GF-D8 (cell line): ENCODE results near the gene BTAF1.

Experiments
- DNase-seq: peaks from one replicate; lab custom pipeline; 2025; lab: John Stamatoyannopoulos, UW

BTAF1 gene

GRCh38 chr10:91908337-91909116 is 15.0 kb upstream of the BTAF1 start:
- peak; percentile 73 for DNase-seq

GRCh38 chr10:91909117-91909677 is 14.4 kb upstream of the BTAF1 start, which contains the start of gene FGFBP3:
Gene FGFBP3, minus strand, starts transcription at chr10:91909486. Its CDS starts 517 bp downstream, at chr10:91908969.
- peak; percentile 64 for DNase-seq

- DNase-seq, result no peak
Measured at GRCh38 chr10:91910467-91910866, 13.1 kb upstream of the BTAF1 start.

GRCh38 chr10:91919651-91920050 is 3.9 kb upstream of the BTAF1 start:
- DNase-seq, result no peak

GRCh38 chr10:91924212-91925021 is 847 bp downstream of the BTAF1 start:
- no peak for DNase-seq

GRCh38 chr10:91925022-91925320 is 1.4 kb downstream of the BTAF1 start:
- no peak for DNase-seq

GRCh38 chr10:91930939-91931338 is 7.4 kb downstream of the BTAF1 start:
- DNase-seq, result no peak

GRCh38 chr10:91931526-91932190 is 8.1 kb downstream of the BTAF1 start:
- no peak for DNase-seq

GRCh38 chr10:91932737-91933136 is 9.2 kb downstream of the BTAF1 start:
- no peak for DNase-seq

GRCh38 chr10:91935886-91936285 is 12.3 kb downstream of the BTAF1 start:
- no peak for DNase-seq

- no peak for DNase-seq
Measured at GRCh38 chr10:91939653-91940052, 16.1 kb downstream of the BTAF1 start.

- DNase-seq, result no peak
Measured at GRCh38 chr10:91941426-91941825, 17.9 kb downstream of the BTAF1 start.

GRCh38 chr10:91944880-91945630 is 21.5 kb downstream of the BTAF1 start:
- DNase-seq, result no peak

- no peak for DNase-seq
Measured at GRCh38 chr10:91953600-91954160, 30.1 kb downstream of the BTAF1 start.

GRCh38 chr10:91955114-91955513 is 31.5 kb downstream of the BTAF1 start:
- no peak for DNase-seq

GRCh38 chr10:91957091-91957490 is 33.5 kb downstream of the BTAF1 start:
- no peak for DNase-seq

- no peak for DNase-seq
Measured at GRCh38 chr10:91969297-91969696, 45.7 kb downstream of the BTAF1 start.

- DNase-seq, result no peak
Measured at GRCh38 chr10:91974960-91975359, 51.4 kb downstream of the BTAF1 start.

GRCh38 chr10:91975438-91975837 is 51.9 kb downstream of the BTAF1 start:
- DNase-seq, result no peak

GRCh38 chr10:91976317-91977051 is 52.9 kb downstream of the BTAF1 start:
- DNase-seq, result no peak

GRCh38 chr10:91977491-91977890 is 53.9 kb downstream of the BTAF1 start:
- no peak for DNase-seq
